Loucy (cell line): ENCODE measurements around the gene RASAL1.
A peak's percentile ranks its signal among the peaks of the same experiment; 100 is the strongest.

Source experiments
- H2AFZ ChIP-seq: fragments of 200-600 bp; sonication (generic); 2 replicates; pipeline ENCODE4 v1.6.0; 2016; ENCODE audit warnings: antibody characterized with exemption, mild to moderate bottlenecking, low read length, moderate library complexity
- H3F3A ChIP-seq: fragments of 200-600 bp; 2 replicates; pipeline ENCODE4 v1.6.0; 2016; ENCODE audit warnings: antibody characterized with exemption, low read depth, mild to moderate bottlenecking
- H3K27me3 ChIP-seq: fragments of 200-600 bp; sonication (generic); 2 replicates; pipeline ENCODE4 v1.6.1; 2014; ENCODE audit warnings: low read length, mild to moderate bottlenecking; ENCODE audit not compliant: insufficient read depth, poor library complexity, severe bottlenecking
- H3K36me3 ChIP-seq: fragments of 200-600 bp; sonication (generic); 2 replicates; pipeline ENCODE4 v1.6.1; 2016; ENCODE audit warnings: low read length; ENCODE audit not compliant: insufficient read depth
- H3K4me1 ChIP-seq: fragments of 200-600 bp; sonication (generic); 2 replicates; pipeline ENCODE4 v1.5.1; 2014; ENCODE audit warnings: low read length, mild to moderate bottlenecking; ENCODE audit not compliant: insufficient read depth, poor library complexity, severe bottlenecking
- H3K4me2 ChIP-seq: fragments of 200-600 bp; sonication (generic); 2 replicates; pipeline ENCODE4 v1.6.0; 2014; ENCODE audit warnings: antibody characterized with exemption, low read length, low read depth, mild to moderate bottlenecking; ENCODE audit not compliant: poor library complexity, severe bottlenecking
- H3K4me3 ChIP-seq: fragments of 200-600 bp; sonication (generic); 2 replicates; pipeline ENCODE4 v1.5.1; 2014; ENCODE audit warnings: low read length, mild to moderate bottlenecking, mixed read lengths; ENCODE audit not compliant: poor library complexity, severe bottlenecking
- H3K79me2 ChIP-seq: fragments of 200-600 bp; sonication (generic); 2 replicates; pipeline ENCODE4 v1.6.1; 2014; ENCODE audit warnings: low read length; ENCODE audit not compliant: insufficient read depth
- H3K9ac ChIP-seq: fragments of 200-600 bp; sonication (generic); 2 replicates; pipeline ENCODE4 v1.6.0; 2014; ENCODE audit warnings: mild to moderate bottlenecking, low read depth, low read length, moderate library complexity; ENCODE audit not compliant: poor library complexity, severe bottlenecking
- H3K9me2 ChIP-seq: fragments of 200-600 bp; sonication (generic); replicated peaks from 2 replicates; pipeline ENCODE4 v1.6.1; 2016; ENCODE audit warnings: low read depth, low read length, mixed read lengths
- H3K9me3 ChIP-seq: fragments of 200-600 bp; sonication (generic); 2 replicates; pipeline ENCODE4 v1.6.1; 2014; ENCODE audit warnings: mild to moderate bottlenecking, antibody characterized with exemption, low read length, low read depth; ENCODE audit not compliant: insufficient read depth
- H4K20me1 ChIP-seq: fragments of 200-600 bp; sonication (generic); 2 replicates; pipeline ENCODE4 v1.6.0; 2014; ENCODE audit warnings: antibody characterized with exemption, low read length, mild to moderate bottlenecking; ENCODE audit not compliant: insufficient read depth, poor library complexity, severe bottlenecking
- EZH2phosphoT487 ChIP-seq: fragments of 200-600 bp; IDR thresholded peaks from 2 replicates; pipeline ENCODE4 v1.6.1; 2018; ENCODE audit warnings: antibody characterized with exemption, mild to moderate bottlenecking, moderate library complexity, borderline replicate concordance
- TF ChIP-seq, protein P1 (sequence below): fragments of 200-600 bp; sonication (generic); conservative IDR thresholded peaks from 2 replicates; pipeline ENCODE4 v1.5.1; 2014; ENCODE audit warnings: mild to moderate bottlenecking, antibody characterized with exemption, low read length

Gene RASAL1

DNA sequence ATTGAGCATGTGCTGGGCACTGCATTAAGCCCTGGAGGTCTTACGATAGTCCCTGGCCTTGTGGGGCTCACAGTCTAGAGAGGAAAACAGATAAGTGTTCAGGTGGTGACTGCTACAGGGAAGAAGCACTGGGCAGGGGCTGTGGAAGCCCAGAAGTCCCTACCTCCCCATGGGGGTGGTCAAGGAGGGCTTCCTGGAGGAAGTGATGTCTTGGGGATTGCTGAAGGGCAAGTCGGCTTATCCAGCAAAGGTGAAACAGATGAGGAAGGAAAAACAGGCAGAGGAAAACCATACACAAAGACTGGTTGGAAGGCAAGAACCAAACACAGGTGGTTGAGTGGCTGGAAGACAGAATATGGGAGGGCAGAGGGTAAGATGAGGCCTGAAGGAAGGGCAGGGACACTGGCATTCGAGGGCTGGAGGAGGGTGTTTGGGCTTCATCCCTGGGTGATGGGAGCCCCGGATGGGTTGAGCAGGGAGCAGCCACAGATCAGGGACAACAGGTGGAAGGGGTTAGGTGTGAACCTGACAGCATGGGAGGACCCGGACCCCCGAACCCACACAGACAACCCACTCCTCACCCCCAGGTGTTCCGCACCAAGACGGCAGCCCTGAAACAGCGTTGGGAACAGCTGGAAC, 16.8 kb upstream of the RASAL1 start:
- Histone ChIP-seq H3K4me1 (no peaks in the 10 kb centered on the region), H3K9me2 (no peaks in the 10 kb centered on the region), H3K27me3 (no peaks in the 10 kb centered on the region), H3K36me3 (no peaks in the 10 kb centered on the region), H3K9ac (peak overlapping the region; percentile 36), H3K9me3 (no peaks in the 10 kb centered on the region), H3F3A (no peaks in the 10 kb centered on the region), H3K4me2 (peak overlapping the region; percentile 73), H3K79me2 (no peaks in the 10 kb centered on the region), H4K20me1 (no peaks in the 10 kb centered on the region), H2AFZ (peak overlapping the region; percentile 71), H3K4me3 (peak overlapping the region; percentile 69)
- TF ChIP-seq, protein P1, sequence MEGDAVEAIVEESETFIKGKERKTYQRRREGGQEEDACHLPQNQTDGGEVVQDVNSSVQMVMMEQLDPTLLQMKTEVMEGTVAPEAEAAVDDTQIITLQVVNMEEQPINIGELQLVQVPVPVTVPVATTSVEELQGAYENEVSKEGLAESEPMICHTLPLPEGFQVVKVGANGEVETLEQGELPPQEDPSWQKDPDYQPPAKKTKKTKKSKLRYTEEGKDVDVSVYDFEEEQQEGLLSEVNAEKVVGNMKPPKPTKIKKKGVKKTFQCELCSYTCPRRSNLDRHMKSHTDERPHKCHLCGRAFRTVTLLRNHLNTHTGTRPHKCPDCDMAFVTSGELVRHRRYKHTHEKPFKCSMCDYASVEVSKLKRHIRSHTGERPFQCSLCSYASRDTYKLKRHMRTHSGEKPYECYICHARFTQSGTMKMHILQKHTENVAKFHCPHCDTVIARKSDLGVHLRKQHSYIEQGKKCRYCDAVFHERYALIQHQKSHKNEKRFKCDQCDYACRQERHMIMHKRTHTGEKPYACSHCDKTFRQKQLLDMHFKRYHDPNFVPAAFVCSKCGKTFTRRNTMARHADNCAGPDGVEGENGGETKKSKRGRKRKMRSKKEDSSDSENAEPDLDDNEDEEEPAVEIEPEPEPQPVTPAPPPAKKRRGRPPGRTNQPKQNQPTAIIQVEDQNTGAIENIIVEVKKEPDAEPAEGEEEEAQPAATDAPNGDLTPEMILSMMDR: no peak
- no peak for TF ChIP-seq EZH2phosphoT487

DNA sequence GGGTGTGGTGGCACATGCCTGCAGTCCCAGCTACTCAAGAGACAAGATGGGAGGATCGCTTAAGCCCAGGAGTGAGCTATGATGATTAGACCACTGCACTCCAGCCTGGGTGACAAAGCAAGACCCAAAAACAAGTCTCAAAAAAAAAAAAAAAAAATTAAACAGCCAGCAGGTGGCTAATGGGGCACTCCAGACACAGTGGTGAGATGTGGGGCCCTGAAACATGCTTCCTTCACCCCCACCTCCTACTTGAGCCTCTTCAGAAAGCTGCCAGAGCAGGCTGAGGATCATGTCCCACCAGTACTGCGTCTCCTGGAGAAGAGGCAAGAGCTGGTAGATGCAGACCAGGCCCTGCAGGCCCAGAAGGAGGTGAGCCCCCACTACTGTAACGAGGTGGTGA, 16.1 kb upstream of the RASAL1 start:
- H3K9me2 ChIP-seq: no peaks in the 10 kb centered on the region
- no peak for TF ChIP-seq EZH2phosphoT487
- TF ChIP-seq, protein P1: 0 out of 2 replicates have a peak, but pooled peaks have one; percentile 17
- H3K36me3 ChIP-seq: no peaks in the 10 kb centered on the region
- H2AFZ ChIP-seq: no peak overlapping the region
- H3K4me1 ChIP-seq: no peaks in the 10 kb centered on the region
- H3K79me2 ChIP-seq: no peaks in the 10 kb centered on the region
- no peak overlapping the region for H3K4me2 ChIP-seq
- H3K27me3 ChIP-seq: no peaks in the 10 kb centered on the region
- no peak overlapping the region for H3K4me3 ChIP-seq
- no peaks in the 10 kb centered on the region for H4K20me1 ChIP-seq
- no peaks in the 10 kb centered on the region for H3F3A ChIP-seq
- no peaks in the 10 kb centered on the region for H3K9me3 ChIP-seq
- no peak overlapping the region for H3K9ac ChIP-seq

DNA sequence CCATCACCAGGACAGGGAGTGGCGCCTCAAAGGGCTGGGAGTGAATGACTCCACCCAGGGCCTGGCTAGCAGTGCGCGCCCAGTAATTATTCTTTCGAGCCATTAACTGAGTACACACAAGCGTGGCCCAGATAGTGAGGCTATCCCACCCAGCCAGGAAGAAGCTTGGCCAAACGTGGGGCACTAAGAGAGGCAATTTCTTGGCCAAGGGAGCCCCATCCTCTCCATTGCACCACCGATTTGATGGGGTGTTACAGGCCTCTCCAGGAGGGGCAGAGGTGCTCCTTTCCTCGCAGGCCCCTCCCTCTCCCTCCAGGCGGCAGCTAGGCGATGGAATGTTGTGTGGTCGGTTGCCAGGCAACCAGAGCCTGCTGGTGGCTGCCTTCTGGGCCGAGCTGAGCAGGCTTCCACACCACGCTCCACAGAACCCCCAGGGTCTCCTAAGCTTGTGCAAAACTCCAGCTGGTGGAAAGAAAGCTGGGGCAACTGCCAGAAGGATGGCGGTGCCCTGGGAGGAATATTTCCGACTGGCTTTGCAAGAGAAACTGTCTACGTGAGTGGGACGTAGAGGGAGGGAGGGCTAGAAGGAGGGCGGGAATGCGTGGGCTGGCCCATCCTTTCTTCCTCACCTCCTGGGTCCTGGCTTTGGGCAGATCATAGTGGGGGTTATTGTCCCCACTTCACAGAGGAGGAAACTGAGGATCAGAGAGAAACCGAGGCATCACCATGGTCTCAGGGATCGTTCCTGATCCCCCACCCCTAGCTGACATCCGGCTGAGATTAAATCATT, 14.0 kb upstream of the RASAL1 start, which contains the start of gene CFAP73:
Gene CFAP73 (plus strand): TSS at position 364 of the 790 bp plus-strand sequence. CDS start 134 bp downstream, at position 498.
- Histone ChIP-seq H3K4me3 (no peak within 1 kb of the TSS), H2AFZ (no peak within 1 kb of the TSS), H3K9me2 (no peaks in the 10 kb centered on the region), H3K27me3 (no peaks in the 10 kb centered on the region), H3K79me2 (no peaks in the 10 kb centered on the region), H3F3A (no peaks in the 10 kb centered on the region), H4K20me1 (no peaks in the 10 kb centered on the region), H3K4me1 (no peaks in the 10 kb centered on the region), H3K9ac (no peak within 1 kb of the TSS), H3K36me3 (no peaks in the 10 kb centered on the region), H3K4me2 (no peak within 1 kb of the TSS), H3K9me3 (no peaks in the 10 kb centered on the region)
- TF ChIP-seq, protein P1: no peak
- TF ChIP-seq EZH2phosphoT487: no peak
